OCI-LY1 (cell line): ENCODE measurements around the gene GAPVD1.

Experiments
- EZH2 ChIP-seq: fragments of 200-600 bp; sonication (generic), shearing (Covaris generic); IDR thresholded peaks from 2 replicates; pipeline ENCODE4 v1.8.0; 2017; ENCODE audit warnings: borderline replicate concordance, mixed run types, mild to moderate bottlenecking, antibody characterized with exemption, low read length, moderate library complexity, mixed read lengths
- TF ChIP-seq, protein P1 (sequence below): fragments of 200-600 bp; sonication (generic), shearing (Covaris generic); IDR thresholded peaks from 2 replicates; pipeline ENCODE4 v1.5.1; 2017; ENCODE audit warnings: mild to moderate bottlenecking, antibody characterized with exemption, low read length, moderate library complexity, mixed read lengths

DNA sequence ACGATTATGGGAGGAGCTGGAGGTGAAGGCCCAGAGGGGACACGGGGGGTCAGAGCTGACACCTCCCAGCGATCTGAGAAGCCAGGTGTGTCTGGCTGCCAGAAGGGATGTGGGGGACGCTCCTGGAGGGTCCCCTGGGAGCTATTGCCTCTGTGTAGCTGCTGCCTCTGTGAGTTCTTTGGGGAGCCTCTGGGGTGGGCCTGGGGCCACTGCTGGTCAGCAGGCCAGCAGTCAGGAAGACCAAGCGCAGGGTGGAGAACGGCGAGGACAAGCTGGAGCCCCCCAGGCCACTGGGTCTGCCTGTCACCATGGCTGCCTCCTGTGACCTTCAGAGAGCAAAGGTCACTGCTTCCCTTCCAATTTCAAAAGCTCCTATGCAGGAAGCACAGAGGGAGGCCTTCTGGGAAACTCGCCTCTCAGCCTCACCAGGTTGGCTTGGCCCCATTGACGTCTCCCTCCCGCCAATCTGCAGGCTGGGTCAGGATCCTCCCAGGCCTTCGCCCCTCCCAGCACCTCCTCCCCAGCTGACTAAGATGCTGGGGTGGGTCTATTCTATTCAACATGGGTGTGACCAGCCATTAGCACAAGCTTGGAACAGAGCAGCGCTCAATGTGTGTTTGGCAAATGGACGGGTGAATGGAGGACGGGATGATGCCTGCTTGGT lies 126.4 kb downstream of the GAPVD1 start:
- TF ChIP-seq, protein P1, sequence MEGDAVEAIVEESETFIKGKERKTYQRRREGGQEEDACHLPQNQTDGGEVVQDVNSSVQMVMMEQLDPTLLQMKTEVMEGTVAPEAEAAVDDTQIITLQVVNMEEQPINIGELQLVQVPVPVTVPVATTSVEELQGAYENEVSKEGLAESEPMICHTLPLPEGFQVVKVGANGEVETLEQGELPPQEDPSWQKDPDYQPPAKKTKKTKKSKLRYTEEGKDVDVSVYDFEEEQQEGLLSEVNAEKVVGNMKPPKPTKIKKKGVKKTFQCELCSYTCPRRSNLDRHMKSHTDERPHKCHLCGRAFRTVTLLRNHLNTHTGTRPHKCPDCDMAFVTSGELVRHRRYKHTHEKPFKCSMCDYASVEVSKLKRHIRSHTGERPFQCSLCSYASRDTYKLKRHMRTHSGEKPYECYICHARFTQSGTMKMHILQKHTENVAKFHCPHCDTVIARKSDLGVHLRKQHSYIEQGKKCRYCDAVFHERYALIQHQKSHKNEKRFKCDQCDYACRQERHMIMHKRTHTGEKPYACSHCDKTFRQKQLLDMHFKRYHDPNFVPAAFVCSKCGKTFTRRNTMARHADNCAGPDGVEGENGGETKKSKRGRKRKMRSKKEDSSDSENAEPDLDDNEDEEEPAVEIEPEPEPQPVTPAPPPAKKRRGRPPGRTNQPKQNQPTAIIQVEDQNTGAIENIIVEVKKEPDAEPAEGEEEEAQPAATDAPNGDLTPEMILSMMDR = no peak
- TF ChIP-seq EZH2 = no peak
